ENCODE results near the gene MYO5C.
A peak's percentile ranks its signal among the peaks of the same experiment; 100 is the strongest.
"Not testable (repeated sequence)": the region's sequence is repeated elsewhere in the genome, so short reads cannot be mapped to it uniquely, and the experiment has no call there.

MYO5C gene

GRCh38 chr15:52200831-52201365 is 94.7 kb downstream of the MYO5C start:
- FAIRE-seq: no peak

GRCh38 chr15:52199271-52199670 is 96.3 kb downstream of the MYO5C start:
- no peak for FAIRE-seq

GRCh38 chr15:52196891-52197290 is 98.7 kb downstream of the MYO5C start:
- no peak for FAIRE-seq

- FAIRE-seq: no peak
These were observed 101.8 kb downstream of the MYO5C start for GRCh38 chr15:52193791-52194190.

GRCh38 chr15:52193321-52193720 is 102.3 kb downstream of the MYO5C start:
- no peak for FAIRE-seq

- no peak for FAIRE-seq
These were observed 104.4 kb downstream of the MYO5C start, which contains the start of gene GNB5 for GRCh38 chr15:52191207-52191606. Gene GNB5, minus strand, starts transcription at chr15:52191392. Its CDS starts 6,716 bp downstream, at chr15:52184676.

GRCh38 chr15:52186651-52187486 is 108.7 kb downstream of the MYO5C start:
- FAIRE-seq: no peak

- FAIRE-seq: no peak
These were observed 110.4 kb downstream of the MYO5C start for GRCh38 chr15:52185151-52185561.

GRCh38 chr15:52184721-52185120 is 110.9 kb downstream of the MYO5C start:
- FAIRE-seq: no peak

- peak; percentile 53 for FAIRE-seq
These were observed 111.9 kb downstream of the MYO5C start for GRCh38 chr15:52183562-52184173.

- no peak for FAIRE-seq
These were observed 113.4 kb downstream of the MYO5C start for GRCh38 chr15:52181938-52182780.

- no peak for FAIRE-seq
These were observed 114.7 kb downstream of the MYO5C start for GRCh38 chr15:52180851-52181450.

GRCh38 chr15:52180196-52180835 is 115.3 kb downstream of the MYO5C start:
- FAIRE-seq: no peak

GRCh38 chr15:52179278-52180195 is 116.1 kb downstream of the MYO5C start:
- no peak for FAIRE-seq

- no peak for FAIRE-seq
These were observed 116.8 kb downstream of the MYO5C start for GRCh38 chr15:52178765-52179164.

GRCh38 chr15:52172869-52173268 is 122.7 kb downstream of the MYO5C start:
- no peak for FAIRE-seq

- FAIRE-seq: no peak
These were observed 123.8 kb downstream of the MYO5C start for GRCh38 chr15:52171807-52172206.

- FAIRE-seq: no peak
These were observed 124.2 kb downstream of the MYO5C start for GRCh38 chr15:52171386-52171785.

GRCh38 chr15:52170199-52170598 is 125.4 kb downstream of the MYO5C start:
- not testable (repeated sequence) for FAIRE-seq

- FAIRE-seq: not testable (repeated sequence)
These were observed 130.0 kb downstream of the MYO5C start for GRCh38 chr15:52165494-52166131.
